HG03060 (cell line): ENCODE data around the gene SFN.
"Not testable (repeated sequence)": the region's sequence is repeated elsewhere in the genome, so short reads cannot be mapped to it uniquely, and the experiment has no call there.

Experiments
- ATAC-seq: cut with Tn5 transposase; IDR thresholded peaks from one replicate; pipeline ENCODE4 v1.9.1; 2021; ENCODE audit warnings: low read depth, moderate number of reproducible peaks; ENCODE audit not compliant: unreplicated experiment

SFN gene

DNA sequence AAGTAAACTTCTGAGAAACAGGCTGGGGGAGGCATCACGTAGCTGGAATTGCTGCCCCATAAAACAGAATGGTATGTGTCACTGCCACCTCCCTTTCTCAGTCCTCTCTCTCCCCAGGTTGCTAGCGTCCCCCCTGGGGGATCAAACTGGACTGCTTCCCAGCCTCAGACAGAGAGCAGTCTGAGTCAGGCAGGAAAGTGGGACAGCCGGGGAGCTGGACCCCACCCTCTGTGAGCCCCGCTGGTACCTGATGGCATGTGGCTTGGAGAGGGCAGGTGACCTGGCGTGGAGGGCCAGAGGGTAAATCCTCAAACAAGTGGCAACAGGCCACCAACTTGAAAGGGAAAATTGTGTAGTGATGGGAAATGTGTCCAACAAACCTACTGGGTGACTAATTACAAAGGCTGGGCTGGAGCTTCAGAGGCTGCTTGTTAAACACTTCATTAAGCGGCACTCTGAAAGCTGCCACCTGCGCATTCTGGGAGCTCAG is 1.0 kb upstream of the SFN start:
- ATAC-seq: no peak

GRCh38 chr1:26863685-26864077 is 732 bp downstream of the SFN start:
- ATAC-seq: no peak

GRCh38 chr1:26864610-26865480 is 1.9 kb downstream of the SFN start:
- ATAC-seq: peak; percentile 73

- ATAC-seq: not testable (repeated sequence)
Observed at GRCh38 chr1:26873097-26873496, 10.1 kb downstream of the SFN start.

DNA sequence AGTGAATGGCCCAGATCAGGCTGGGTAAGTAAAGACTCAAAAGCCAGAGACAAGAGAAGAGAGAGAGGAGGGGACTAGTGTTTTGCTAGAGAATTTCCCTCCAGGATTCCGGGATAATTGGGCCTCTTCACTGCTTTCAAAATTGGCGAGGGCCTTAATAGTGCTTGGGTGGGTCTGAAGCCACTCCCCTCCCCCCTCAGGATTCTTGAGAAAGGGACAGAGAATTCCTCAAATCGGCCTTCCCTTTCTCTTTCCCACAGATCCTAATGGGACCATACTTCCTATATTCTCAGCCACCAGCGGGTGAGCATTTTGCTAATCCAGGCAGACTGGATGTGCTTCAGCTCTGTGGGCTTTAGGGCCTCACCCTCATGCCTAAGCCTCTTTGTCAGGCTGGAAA is 11.9 kb downstream of the SFN start:
- no peak for ATAC-seq

GRCh38 chr1:26877326-26877725 is 14.4 kb downstream of the SFN start:
- no peak for ATAC-seq

DNA sequence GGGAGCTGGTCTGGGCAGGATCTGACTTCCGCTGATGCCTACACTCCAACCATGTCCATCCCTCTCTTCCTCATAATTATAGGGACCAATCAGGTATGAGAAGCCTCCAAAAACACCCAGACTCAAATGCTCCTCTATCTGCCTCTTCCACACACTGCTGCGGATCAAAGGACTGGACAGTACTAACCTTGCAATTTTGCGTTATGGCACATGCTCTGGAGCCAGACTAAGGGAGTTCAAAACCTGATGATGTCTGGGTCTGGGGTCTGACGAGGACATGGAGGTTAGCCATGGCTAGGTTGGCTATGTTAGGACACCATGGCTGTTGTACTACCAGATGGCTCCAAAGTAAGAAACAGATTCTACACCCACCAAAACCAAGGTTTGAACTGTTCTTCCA is 16.8 kb downstream of the SFN start:
- ATAC-seq: no peak

GRCh38 chr1:26881611-26882010 is 18.7 kb downstream of the SFN start:
- ATAC-seq: not testable (repeated sequence)

DNA sequence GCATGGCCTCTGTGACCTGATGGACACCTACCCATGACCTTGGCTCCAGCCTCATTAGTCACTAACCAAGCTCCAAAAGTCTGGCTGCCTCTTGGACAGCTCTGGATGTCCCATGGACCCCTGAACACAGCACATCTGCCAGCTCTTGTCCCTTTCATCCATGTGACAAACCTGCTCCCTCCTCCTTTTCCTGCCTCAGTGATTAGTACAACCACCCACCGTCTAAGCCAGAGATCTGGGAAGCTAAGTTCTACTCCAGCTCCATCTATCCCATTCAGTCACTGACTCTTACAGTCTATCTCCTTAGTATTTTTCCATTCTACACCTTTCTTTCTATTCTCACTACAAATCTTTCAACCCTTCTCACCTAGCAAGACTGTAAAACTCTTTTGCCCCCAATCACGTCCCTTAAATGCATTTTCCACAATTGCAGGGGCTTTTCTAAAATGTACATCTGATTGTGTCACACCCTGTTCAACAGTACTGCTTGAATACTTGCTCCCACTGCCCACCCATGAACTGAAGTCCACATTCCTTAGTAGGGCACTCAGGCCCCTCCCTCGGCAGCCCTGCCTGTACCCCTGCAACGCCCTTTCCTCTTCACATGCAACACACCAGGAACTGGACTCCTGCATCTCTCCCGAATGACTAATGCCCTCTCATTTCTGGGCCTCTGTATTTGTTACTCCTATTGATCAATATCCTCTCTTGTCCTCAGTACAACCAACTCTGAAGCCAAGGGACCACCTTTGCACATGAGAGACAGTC is 19.9 kb downstream of the SFN start:
- ATAC-seq: no peak

- no peak for ATAC-seq
Observed at GRCh38 chr1:26887125-26887524, 24.2 kb downstream of the SFN start.

DNA sequence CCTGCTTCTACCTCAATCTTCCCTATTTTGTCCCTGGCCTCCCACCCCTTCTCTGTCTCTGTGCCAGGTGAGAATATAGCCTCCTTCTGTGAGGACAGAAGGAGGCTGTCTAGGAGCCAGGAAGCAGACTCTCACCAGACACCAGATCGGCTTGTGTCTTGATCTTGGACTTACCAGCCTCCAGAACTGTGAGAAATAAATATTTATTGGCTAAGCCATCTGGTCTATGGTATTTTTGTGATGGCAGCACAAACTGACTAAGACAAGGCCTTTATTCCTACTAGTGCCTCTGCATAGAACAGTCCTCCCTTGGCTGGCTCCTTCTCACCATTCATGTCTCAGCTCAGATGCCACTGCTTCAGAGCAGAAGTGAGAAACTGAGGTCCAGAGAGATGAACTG is 25.3 kb downstream of the SFN start:
- no peak for ATAC-seq

GRCh38 chr1:26889551-26890466 is 26.9 kb downstream of the SFN start, which contains the start of gene GPN2:
Gene GPN2 (minus strand): TSS chr1:26890283. CDS start chr1:26890096, 187 bp downstream.
- peak; percentile 64 for ATAC-seq

DNA sequence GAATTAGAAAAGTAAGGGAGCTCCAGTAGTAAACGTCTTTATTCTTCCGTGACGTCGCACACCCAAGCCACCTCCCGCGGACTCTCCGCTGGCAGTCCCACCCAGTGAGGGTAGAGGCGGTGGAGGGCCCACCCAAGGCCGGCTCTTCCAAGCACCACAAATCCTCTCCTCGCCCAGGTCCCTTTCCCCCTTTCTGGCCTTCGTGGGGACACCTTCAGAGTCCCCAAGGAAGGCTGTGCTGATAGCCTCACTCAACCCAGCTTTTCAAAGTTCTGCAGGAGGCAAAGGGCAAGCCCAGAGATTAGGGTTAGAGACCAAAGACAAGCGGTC is 27.5 kb downstream of the SFN start:
- ATAC-seq: peak; percentile 12

DNA sequence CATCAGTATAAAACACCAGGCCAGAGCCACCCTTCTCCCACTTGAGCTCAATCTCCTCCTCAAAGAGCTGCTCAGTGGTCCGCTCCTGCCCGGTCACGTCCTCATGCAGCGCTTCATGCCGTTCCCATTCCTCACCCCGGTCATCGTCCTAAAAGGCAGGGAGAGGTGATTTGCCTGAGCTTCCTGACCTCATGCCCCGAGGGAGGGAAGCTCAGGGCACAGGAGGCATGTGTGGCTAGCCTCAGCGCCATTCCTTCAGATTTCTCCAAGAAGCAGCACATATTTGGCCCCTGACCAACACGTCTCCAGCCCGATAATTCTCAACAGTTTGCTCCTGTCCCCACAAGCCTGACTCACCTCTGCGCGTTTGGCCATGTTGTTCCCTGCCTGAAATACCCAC is 31.3 kb downstream of the SFN start:
- no peak for ATAC-seq

DNA sequence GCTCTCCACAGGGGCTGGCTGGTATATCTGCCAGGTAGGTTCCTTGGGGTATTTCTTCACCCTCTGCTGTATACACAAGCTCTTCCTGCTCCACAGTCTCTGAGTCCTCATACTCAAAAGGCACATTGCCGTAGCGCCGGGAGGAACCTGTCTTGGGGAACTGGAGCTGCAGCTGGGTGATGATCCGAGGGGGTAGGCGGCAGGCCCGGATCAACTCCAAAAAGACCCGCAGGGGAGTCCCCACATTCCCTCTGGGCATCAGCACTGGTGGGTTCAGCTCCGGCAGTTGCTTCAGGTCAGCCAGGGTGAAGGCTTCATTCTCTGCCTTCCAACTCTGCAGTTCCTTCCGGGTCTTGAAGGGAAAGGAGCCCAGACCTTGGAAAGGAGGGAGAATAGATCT is 34.4 kb downstream of the SFN start:
- ATAC-seq: no peak

DNA sequence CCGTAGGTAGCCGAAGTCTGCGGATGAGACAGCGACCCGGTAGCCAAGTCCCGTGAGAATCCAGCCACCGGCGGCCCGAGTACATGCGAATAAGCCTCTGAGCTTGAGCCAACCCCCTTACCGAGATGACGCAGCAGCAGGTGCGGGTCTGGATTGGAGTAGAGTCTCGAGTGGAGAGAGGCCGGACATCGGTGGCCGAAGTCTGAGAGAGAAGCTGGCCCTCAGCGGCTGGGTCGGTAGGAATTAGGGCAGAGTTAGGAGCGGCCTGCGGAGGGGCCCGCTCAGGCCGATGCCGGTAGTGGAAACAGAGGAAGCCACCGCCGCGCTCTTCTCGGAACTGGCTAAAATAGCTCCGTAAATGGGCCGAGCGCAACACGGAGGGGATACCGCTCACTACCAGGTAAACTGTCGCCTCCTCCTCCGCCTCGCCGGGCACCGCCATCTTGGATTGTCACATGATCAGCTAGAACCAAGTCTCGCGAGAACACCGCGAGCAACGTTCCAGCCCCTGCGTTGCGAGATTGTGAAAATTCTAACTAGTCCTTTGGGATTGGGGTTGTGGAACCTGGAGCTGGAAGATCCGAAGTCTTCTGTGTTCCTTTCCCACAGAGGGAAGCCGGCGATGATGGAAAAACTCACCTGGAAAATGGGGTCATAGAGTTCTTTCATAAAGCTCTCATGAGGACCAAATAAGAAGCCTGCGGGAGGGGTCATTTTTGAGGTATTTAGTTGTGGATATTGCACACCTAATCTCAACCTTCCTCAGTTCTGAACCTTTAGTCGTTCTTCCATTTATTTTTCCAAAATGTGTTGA is 37.3 kb downstream of the SFN start, which contains the start of gene GPATCH3:
TSS of gene GPATCH3 (minus strand) at position 467 of the 814 bp plus-strand sequence. CDS start at position 442, 25 bp downstream.
- no peak for ATAC-seq

DNA sequence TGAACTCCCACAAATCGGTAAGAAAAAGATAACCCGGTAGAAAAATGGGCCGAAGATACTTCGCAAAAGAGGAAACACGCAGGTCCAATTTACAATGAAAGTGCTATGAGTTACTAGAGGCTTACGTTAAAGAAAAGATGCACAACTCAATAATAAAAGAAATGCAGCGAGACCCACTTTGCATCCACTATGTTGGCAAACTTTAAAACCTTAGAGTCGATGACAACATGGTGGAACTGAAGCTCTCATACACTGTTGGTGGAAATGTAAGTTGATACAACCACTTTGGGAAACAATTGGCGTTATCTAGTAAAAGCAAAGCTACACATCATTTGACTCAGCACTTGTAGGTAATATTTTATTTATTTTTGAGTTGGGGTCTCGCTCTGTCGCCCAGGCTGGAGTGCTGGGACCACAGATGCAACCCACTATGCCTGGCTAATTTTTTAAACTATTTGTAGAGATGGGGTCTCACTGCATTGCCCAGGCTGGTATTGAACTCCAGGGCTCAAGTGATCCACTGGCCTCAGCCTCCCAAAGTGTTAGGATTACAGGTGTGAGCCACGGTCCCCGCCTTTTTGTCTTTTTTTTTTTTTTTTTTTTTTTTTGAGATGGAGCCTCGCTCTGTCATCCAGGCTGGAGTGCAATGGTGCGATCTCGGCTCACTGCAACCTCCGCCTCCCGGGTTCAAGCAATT is 38.0 kb downstream of the SFN start:
- no peak for ATAC-seq

DNA sequence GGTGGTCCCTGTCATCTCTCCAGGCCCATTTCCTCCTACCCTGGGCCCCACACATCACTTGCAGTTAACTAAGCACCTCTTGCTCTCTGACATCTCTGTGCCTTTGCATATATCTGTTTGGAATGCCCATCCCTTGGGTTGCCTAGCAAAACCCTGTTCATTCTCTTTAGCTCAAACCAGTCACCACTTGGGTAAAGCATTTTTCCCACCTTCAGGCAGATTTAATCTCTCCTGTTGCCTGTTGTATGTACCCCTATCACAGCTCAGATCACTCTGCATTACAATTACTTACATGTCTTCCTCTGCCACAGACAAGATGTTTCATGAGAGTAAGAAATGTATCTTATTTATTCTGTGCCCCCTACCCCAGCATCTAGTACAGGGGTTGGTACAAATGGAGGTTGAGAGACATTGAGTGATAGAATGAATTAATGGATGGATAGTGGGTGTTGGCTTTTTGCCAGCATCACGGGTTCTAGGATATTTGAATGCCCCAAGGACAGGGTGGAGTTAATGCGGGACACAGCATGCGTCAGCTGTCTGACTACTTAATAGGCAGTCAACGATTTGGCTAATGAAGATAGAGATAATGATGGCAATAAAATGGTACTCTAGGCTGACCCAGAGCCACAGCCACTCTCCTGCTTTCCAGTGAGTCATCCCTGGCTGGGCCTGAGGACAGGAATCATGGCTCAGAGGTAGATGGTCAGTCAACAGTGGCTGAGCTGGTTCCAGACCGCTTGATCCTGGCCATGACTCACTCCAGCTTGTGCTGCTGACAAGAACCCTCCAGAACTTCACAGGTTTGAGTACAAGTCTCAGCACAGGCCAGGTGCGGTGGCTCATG is 44.3 kb downstream of the SFN start:
- no peak for ATAC-seq
